ENCODE data around the gene PRKCA.

GRCh38 chr17:66665194-66665593 is 362.8 kb downstream of the PRKCA start:
- no peak for TF ChIP-seq POLR2A (IDR thresholded peaks at IDR 0.05)
- TF ChIP-seq CTCF (IDR thresholded peaks at IDR 0.05): no peak
